Activated B cell treated with CpG ODN at 0.5 μM for 24 hours (primary cell): Measurements from ENCODE around the gene PI4KB. TPM values are rescaled to one million over a fixed set of nuclear protein-coding genes. Genes with fewer than 3 reads are reported as not detected.

ENCODE experiments used
- ATAC-seq: fragments of 200-7000 bp; cut with Tn5 transposase; one replicate; pipeline ENCODE4 v1.10.0; 2021; ENCODE audit warnings: low read depth, mild to moderate bottlenecking, moderate library complexity
- CTCF ChIA-PET: fragments of 350-600 bp; sonication (Branson Sonifier 250); formaldehyde crosslinking; loops from one replicate; lab custom pipeline; 2021; ENCODE audit warnings: antibody characterized with exemption; lab: Charles Lee
- POLR2A ChIA-PET: fragments of 350-600 bp; sonication (Branson Sonifier 250); formaldehyde crosslinking; loops from one replicate; lab custom pipeline; 2021; ENCODE audit warnings: antibody characterized with exemption; lab: Charles Lee
- DNase-seq: peaks from one replicate; pipeline ENCODE4 v3.0.0; 2022
- H3K27ac Mint-ChIP-seq: one replicate; pipeline ENCODE4 v1.8.0; 2020; ENCODE audit warnings: mixed read lengths
- H3K27me3 Mint-ChIP-seq: one replicate; pipeline ENCODE4 v1.8.0; 2021; ENCODE audit warnings: mixed read lengths
- H3K36me3 Mint-ChIP-seq: one replicate; pipeline ENCODE4 v1.8.0; 2021; ENCODE audit warnings: low read depth, mixed read lengths
- H3K4me1 Mint-ChIP-seq: one replicate; pipeline ENCODE4 v1.8.0; 2021; ENCODE audit warnings: mixed read lengths
- H3K4me3 Mint-ChIP-seq: one replicate; pipeline ENCODE4 v1.8.0; 2020; ENCODE audit warnings: mild to moderate bottlenecking, mixed read lengths
- H3K9me3 Mint-ChIP-seq: one replicate; pipeline ENCODE4 v1.8.0; 2020; ENCODE audit warnings: mixed read lengths
- intact Hi-C: fragments of 100-400 bp; cut with micrococcal nuclease; formaldehyde crosslinking; loops from one replicate; pipeline ENCODE4 v1.15.1; 2024
- total RNA-seq: library from RNA; stranded (reverse); gene quantifications from 2 replicates; pipeline ENCODE4 v1.2.3, GENCODE V29; 2022
- TF ChIP-seq, protein P1 (sequence below): fragments of 200-600 bp; IDR thresholded peaks from one replicate; pipeline ENCODE4 v1.8.0; 2022; ENCODE audit warnings: antibody characterized with exemption, mild to moderate bottlenecking

PI4KB gene
- total RNA-seq, 1 donor from 2014 or later: 113 TPM

DNA sequence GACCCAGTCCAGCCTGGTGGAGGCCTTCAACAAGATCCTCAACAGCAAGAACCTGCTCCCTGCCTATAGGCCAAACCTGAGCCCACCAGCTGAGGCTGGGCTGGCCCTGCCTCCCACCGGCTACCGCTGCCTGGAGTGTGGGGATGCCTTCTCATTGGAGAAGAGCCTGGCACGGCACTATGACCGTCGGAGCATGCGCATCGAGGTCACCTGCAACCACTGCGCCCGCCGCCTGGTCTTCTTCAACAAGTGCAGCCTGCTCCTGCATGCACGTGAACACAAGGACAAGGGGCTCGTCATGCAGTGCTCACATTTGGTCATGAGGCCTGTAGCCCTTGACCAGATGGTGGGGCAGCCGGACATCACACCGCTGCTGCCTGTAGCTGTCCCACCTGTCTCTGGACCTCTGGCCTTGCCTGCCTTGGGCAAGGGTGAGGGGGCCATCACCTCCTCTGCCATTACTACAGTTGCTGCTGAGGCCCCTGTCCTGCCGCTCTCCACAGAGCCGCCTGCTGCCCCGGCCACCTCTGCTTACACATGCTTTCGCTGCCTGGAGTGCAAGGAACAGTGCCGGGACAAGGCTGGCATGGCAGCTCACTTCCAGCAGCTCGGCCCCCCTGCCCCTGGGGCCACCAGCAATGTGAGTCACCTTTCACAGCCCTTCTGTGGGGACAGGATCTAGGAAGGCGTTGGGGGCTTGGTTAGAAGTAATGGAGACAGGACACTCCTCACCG, 39.3 kb downstream of the PI4KB start:
- peaks cover 78% of the 10 kb centered on the region for H3K36me3 Mint-ChIP-seq
- H3K4me3 Mint-ChIP-seq: no peak overlapping the region

DNA sequence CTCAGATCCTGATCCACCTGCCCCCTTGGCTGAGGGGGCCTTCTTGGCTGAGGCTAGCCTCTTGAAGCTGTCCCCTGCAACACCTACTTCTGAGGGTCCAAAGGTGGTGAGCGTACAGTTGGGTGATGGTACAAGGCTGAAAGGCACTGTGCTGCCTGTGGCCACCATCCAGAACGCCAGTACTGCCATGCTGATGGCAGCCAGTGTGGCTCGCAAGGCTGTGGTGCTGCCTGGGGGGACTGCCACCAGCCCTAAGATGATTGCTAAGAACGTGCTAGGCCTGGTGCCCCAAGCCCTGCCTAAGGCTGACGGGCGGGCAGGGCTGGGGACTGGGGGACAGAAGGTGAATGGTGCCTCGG, 39.9 kb downstream of the PI4KB start:
- Mint-ChIP-seq H3K36me3 (peaks cover 72% of the 10 kb centered on the region), H3K9me3 (no peaks in the 10 kb centered on the region), H3K4me1 (peaks cover 31% of the 10 kb centered on the region), H3K4me3 (no peak overlapping the region), H3K27me3 (no peaks in the 10 kb centered on the region), H3K27ac (no peak overlapping the region)
- ChIA-PET CTCF (no interaction called here), POLR2A (no interaction called here)
- TF ChIP-seq, protein P1, sequence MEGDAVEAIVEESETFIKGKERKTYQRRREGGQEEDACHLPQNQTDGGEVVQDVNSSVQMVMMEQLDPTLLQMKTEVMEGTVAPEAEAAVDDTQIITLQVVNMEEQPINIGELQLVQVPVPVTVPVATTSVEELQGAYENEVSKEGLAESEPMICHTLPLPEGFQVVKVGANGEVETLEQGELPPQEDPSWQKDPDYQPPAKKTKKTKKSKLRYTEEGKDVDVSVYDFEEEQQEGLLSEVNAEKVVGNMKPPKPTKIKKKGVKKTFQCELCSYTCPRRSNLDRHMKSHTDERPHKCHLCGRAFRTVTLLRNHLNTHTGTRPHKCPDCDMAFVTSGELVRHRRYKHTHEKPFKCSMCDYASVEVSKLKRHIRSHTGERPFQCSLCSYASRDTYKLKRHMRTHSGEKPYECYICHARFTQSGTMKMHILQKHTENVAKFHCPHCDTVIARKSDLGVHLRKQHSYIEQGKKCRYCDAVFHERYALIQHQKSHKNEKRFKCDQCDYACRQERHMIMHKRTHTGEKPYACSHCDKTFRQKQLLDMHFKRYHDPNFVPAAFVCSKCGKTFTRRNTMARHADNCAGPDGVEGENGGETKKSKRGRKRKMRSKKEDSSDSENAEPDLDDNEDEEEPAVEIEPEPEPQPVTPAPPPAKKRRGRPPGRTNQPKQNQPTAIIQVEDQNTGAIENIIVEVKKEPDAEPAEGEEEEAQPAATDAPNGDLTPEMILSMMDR: no peak
- intact Hi-C loops: no loop called here
- no peak for DNase-seq
- no peak for ATAC-seq

More for the DNA sequence above, 39.3 kb downstream of the PI4KB start:
- H3K4me1 Mint-ChIP-seq: peaks cover 34% of the 10 kb centered on the region
- no peaks in the 10 kb centered on the region for H3K9me3 Mint-ChIP-seq
- H3K27me3 Mint-ChIP-seq: no peaks in the 10 kb centered on the region
- no peak for ATAC-seq
- ChIA-PET CTCF (no interaction called here), POLR2A (interaction anchor here (1.6 kb wide), 1 partner anchor 10 kb away, joined by 6 read pairs; no protein-coding TSS in a partner anchor)
- intact Hi-C loops: no loop called here
- peak overlapping the region; percentile 27 for H3K27ac Mint-ChIP-seq
- TF ChIP-seq, protein P1: no peak
- no peak for DNase-seq

DNA sequence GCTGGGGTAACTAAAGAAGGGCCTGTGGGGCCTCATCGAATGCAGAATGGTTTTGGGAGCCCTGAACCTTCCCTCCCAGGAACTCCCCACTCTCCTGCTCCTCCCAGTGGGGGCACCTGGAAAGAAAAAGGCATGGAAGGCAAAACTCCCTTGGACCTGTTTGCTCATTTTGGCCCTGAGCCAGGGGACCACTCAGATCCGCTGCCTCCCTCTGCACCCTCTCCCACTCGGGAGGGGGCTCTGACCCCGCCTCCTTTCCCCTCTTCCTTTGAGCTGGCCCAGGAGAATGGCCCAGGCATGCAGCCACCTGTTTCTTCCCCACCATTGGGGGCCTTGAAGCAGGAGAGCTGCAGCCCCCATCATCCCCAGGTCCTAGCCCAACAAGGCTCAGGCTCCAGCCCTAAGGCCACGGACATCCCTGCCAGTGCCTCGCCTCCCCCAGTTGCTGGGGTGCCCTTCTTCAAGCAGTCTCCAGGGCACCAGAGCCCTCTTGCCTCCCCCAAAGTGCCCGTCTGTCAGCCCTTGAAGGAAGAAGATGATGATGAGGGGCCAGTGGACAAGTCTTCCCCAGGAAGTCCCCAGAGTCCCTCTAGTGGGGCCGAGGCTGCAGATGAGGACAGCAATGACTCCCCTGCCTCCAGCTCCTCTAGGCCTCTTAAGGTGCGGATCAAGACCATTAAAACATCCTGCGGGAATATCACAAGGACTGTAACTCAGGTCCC, 40.4 kb downstream of the PI4KB start:
- Mint-ChIP-seq H3K27ac (no peak overlapping the region), H3K4me3 (no peak overlapping the region), H3K4me1 (peaks cover 31% of the 10 kb centered on the region), H3K9me3 (no peaks in the 10 kb centered on the region), H3K27me3 (no peaks in the 10 kb centered on the region), H3K36me3 (peaks cover 71% of the 10 kb centered on the region)
- no peak for DNase-seq
- intact Hi-C loops: no loop called here
- ChIA-PET CTCF (no interaction called here), POLR2A (interaction anchor here (1.0 kb wide), 1 partner anchor 22 kb away, joined by 3 read pairs; no protein-coding TSS in a partner anchor)
- TF ChIP-seq, protein P1: no peak
- ATAC-seq: no peak

DNA sequence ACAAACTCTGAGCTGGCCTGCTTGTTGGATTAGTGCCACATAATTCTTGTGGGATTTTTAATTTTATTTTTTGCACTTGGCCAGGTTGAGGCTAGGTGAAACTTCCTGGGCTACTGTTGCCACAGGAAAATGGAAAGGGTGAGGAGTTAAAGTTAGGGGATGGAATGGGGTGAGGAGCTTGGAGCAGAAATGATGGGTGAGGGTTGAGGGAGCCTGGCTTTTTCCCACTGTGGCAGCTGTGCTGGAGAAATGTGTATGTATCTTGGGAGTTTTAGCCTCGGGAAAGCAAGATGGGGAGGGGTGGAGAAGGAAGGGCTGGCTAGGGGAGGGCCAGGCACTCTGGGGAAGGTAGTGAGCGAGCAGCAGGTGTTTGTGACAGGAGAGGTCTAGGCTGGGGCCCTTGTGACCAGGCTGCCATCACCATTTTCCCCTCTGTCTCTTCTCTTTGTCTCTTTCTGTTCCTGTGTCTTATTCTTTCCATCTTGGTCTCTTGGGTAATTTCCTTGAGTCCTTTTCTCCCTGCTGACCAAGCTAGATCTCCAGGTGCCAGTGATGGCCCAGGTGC, 43.1 kb downstream of the PI4KB start:
- POLR2A ChIA-PET: interaction anchor here (0.6 to 1.8 kb wide), 11 partner anchors 9 to 226 kb away, joined by 3 to 14 read pairs (median 4); partner anchors contain the start of genes PI4KB, POGZ, PSMD4 and VPS72
- Mint-ChIP-seq H3K4me3 (peak overlapping the region; percentile 99), H3K9me3 (no peaks in the 10 kb centered on the region), H3K27me3 (no peaks in the 10 kb centered on the region), H3K4me1 (peaks cover 44% of the 10 kb centered on the region), H3K36me3 (peaks cover 54% of the 10 kb centered on the region), H3K27ac (peak overlapping the region; percentile 82)
- ATAC-seq (no peak), DNase-seq (no peak)
- CTCF ChIA-PET: interaction anchor here (1.0 to 2.0 kb wide), 2 partner anchors 16 to 33 kb away, joined by 3 to 11 read pairs; no protein-coding TSS in a partner anchor
- intact Hi-C loops: loop anchor here (5.0 kb wide), 1 partner anchor 657 kb away; the partner anchor contains the start of gene ENSA
- TF ChIP-seq, protein P1: no peak
